A549 treated with DMSO at 1 μM for 4 hours (cell line): ENCODE results near the gene MYBL2. TPM values are rescaled to one million over a fixed set of nuclear protein-coding genes. Genes with fewer than 3 reads are reported as not detected.

Source experiments
- total RNA-seq: library from RNA; stranded (reverse); fragments of 200-300 nt; extraction: Qiagen RNA extraction; gene quantifications from 5 replicates; pipeline ENCODE4 v1.2.3, GENCODE V29; 2022; ENCODE audit warnings: low read depth

MYBL2 gene
- total RNA-seq, result 72.5 to 89.3 TPM (median 78.9 TPM) in 5 replicates

GRCh38 chr20:43666376-43667328 lies at the start of gene MYBL2:
Gene MYBL2, plus strand, starts transcription at chr20:43667114. Its CDS starts 170 bp downstream, at chr20:43667284.

GRCh38 chr20:43726811-43727338 lies 60.0 kb downstream of the MYBL2 start, which contains the start of gene GTSF1L:
Gene GTSF1L, minus strand, starts transcription at chr20:43727002. Its CDS starts 308 bp downstream, at chr20:43726694.

Other genes starting within 250 kb of the MYBL2 start
- 107 to 116 TPM (median 113 TPM) in 5 replicates for gene SRSF6, start 209.2 kb upstream of the MYBL2 start, total RNA-seq
- gene L3MBTL1, start 159.4 kb upstream of the MYBL2 start, total RNA-seq, result 0.58 to 1.9 TPM (median 1.5 TPM) in 5 replicates
- gene SGK2, start 108.1 kb upstream of the MYBL2 start, total RNA-seq, result 5.4 to 7.2 TPM (median 7.2 TPM) in 5 replicates
- gene IFT52, start 76.2 kb upstream of the MYBL2 start, total RNA-seq, result 28.7 to 33.3 TPM (median 30.4 TPM) in 5 replicates
- not detected in 5 replicates for gene GTSF1L, start 59.9 kb downstream of the MYBL2 start, total RNA-seq
- 8.4 to 11.4 TPM (median 9.3 TPM) in 5 replicates for gene TOX2, start 247.7 kb downstream of the MYBL2 start, total RNA-seq